ENCODE measurements around the gene ATP2B2.

ATP2B2 gene

DNA sequence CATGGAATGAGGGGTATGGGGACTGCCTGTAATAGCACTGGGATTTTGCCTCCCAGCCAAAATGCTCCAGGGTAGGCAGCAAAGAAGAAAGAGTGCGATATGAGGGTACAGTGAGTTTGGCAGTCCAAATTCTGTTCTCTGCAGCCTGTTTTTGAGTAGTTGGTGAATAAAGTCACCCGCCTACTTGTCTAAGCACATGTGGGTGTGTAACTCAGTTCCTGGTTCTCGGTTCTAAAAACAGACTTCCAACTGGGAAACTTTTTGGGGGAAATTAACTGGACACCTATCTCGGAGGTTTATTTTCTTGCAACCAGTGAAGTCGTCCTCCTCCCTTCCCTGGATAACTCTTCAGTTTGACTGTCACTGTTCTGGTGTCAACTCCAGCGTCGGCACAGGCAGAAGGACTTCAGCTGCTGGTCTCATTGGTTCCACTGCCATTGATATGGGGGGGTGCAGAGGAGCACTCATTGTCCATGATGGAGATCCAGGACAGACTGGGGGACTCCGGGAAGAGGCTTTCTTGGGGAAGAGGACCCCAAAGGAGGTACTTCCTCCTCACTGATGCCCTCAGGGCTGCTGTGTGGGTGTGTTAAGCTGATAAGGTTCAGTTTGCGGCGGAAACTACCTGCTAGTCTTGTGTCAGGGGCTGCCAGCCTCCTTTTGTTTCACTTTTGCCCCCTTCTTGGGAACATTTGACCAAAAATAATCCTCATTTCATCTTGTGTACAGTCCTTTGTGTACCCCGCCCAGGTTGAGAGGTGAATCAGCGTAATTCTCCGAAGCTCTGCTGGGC, 225.8 kb downstream of the ATP2B2 start:
- no peak overlapping the region for H3K27ac ChIP-seq
- TF ChIP-seq, protein P1, sequence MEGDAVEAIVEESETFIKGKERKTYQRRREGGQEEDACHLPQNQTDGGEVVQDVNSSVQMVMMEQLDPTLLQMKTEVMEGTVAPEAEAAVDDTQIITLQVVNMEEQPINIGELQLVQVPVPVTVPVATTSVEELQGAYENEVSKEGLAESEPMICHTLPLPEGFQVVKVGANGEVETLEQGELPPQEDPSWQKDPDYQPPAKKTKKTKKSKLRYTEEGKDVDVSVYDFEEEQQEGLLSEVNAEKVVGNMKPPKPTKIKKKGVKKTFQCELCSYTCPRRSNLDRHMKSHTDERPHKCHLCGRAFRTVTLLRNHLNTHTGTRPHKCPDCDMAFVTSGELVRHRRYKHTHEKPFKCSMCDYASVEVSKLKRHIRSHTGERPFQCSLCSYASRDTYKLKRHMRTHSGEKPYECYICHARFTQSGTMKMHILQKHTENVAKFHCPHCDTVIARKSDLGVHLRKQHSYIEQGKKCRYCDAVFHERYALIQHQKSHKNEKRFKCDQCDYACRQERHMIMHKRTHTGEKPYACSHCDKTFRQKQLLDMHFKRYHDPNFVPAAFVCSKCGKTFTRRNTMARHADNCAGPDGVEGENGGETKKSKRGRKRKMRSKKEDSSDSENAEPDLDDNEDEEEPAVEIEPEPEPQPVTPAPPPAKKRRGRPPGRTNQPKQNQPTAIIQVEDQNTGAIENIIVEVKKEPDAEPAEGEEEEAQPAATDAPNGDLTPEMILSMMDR (IDR thresholded peaks at IDR 0.05) = no peak
- no peak for DNase-seq (ENCODE audit: low spot score)
- no peak overlapping the region for H3K4me3 ChIP-seq

DNA sequence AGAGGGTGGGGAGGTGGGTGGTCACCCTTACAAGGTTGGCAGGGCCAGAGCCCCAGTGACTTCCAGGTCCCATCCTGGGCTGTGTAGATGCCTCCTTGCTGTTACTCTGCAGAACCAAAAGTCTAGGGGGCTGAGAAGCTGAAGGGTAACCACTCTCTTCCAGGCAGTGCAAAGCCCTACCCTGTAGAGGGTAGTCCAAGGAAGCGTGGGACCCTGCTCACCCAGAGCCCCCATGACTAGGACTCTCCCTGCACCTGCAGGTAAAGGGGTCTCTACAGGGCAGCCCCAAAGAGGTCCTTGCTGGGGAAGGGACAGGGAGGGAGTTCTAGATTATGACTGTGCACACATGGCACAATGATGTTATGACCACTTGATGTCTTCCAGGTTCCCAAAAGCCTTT, 226.9 kb downstream of the ATP2B2 start:
- no peak for DNase-seq (ENCODE audit: low spot score)
- Histone ChIP-seq H3K4me3 (no peak overlapping the region), H3K27ac (no peak overlapping the region)
- TF ChIP-seq, protein P1 (IDR thresholded peaks at IDR 0.05) = no peak

DNA sequence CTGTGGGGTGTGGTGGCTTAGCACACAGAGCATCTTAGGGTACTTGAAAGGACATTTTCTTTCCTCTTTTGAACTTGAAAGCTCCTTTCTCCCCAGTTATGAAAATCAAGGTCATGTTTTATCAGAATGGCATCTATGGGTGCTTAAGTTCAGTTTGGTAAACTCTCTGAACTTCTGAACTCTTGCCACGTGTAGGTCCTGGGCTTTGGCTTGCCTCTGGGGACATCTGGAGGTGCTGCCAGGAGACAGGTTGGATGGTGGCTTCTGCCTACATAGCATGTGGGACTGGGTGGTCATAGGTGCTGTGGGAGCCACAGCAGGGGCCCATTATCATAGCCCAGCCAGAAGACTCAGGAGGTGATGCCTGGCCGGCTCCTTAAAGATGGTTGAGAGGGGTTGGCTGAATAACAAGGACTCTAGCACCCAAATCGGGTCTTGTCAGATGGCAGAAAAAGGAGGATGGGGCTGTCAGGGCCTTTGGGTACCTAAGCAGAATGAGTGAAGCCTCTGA, 228.2 kb downstream of the ATP2B2 start:
- TF ChIP-seq, protein P1 (IDR thresholded peaks at IDR 0.05) = no peak
- H3K4me3 ChIP-seq = no peak overlapping the region
- no peak for DNase-seq (ENCODE audit: low spot score)
- no peak overlapping the region for H3K27ac ChIP-seq

DNA sequence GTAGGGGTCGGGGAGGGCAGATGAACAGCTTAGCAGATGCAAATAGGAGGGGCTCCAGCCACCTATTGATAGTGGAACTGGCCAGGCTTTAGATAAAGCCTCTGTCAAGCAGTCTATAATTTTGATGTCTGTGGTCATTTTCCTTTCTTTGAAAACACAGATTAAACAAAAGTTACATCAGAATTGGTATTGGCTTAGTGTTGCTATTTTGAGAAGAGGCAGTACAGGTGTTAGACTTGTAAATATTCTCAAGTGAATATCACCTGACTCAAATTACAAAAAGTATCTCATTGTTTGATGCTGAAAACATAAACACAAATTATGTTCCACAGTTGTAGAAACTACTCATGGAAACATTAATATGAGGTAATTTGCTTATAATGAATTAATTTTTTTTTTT, 230.8 kb downstream of the ATP2B2 start:
- Histone ChIP-seq H3K27ac (no peak overlapping the region), H3K4me3 (no peak overlapping the region)
- TF ChIP-seq, protein P1 (IDR thresholded peaks at IDR 0.05) = no peak
- DNase-seq (ENCODE audit: low spot score) = no peak

Data from coronary artery (tissue), 2 donors.